B cell (primary cell): ENCODE results near the gene SLC3A2. TPM values are rescaled to one million over a fixed set of nuclear protein-coding genes. Genes with fewer than 3 reads are reported as not detected.
A peak's percentile ranks its signal among the peaks of the same experiment; 100 is the strongest.

Experiments
- ATAC-seq: fragments of 200-7000 bp; cut with Tn5 transposase; one replicate; pipeline ENCODE4 v1.10.0; 2021; ENCODE audit warnings: low read depth, mild to moderate bottlenecking, moderate number of reproducible peaks, moderate library complexity
- CTCF ChIA-PET: fragments of 350-600 bp; sonication (Branson Sonifier 250); formaldehyde crosslinking; loops from one replicate; lab custom pipeline; 2021; ENCODE audit warnings: antibody characterized with exemption, inconsistent platforms; lab: Charles Lee
- POLR2A ChIA-PET: fragments of 350-600 bp; sonication (Branson Sonifier 250); formaldehyde crosslinking; loops from one replicate; lab custom pipeline; 2021; ENCODE audit warnings: antibody characterized with exemption; lab: Charles Lee
- DNase-seq: peaks from one replicate; pipeline ENCODE4 v3.0.0; 2013
- H2AFZ ChIP-seq: 2 replicates; pipeline ENCODE4 v1.6.1; 2012; ENCODE audit warnings: mild to moderate bottlenecking, low read depth, low read length; ENCODE audit not compliant: insufficient read depth, poor library complexity, severe bottlenecking
- H3K27ac ChIP-seq, 2 donors: 1 replicate in 1 of 2; 2 replicates in 1 of 2; pipeline ENCODE4 v1.5.1; 2012 to 2013; ENCODE audit warnings: low read length in 2 of 2, mild to moderate bottlenecking in 2 of 2, moderate library complexity in 1 of 2
- H3K27me3 ChIP-seq, 4 experiments: fragments of 200-600 bp in 1 of 4; sonication (generic) in 1 of 4; replicated peaks in 1 of 4; 1 replicate in 2 of 4; 2 replicates in 2 of 4; pipeline versions ENCODE4 v1.6.1 to v1.7.0; 2013 to 2016; ENCODE audit warnings: low read length in 3 of 4, mild to moderate bottlenecking in 2 of 4, mixed read lengths in 1 of 4, moderate library complexity in 1 of 4; ENCODE audit not compliant: insufficient read depth in 4 of 4, control insufficient read depth in 3 of 4; ENCODE audit errors: control extremely low read depth in 1 of 4
- H3K36me3 ChIP-seq, 2 experiments: replicated peaks in 1 of 2; 1 replicate in 1 of 2; 2 replicates in 1 of 2; pipeline versions ENCODE4 v1.6.1 to v1.7.1; 2013; ENCODE audit warnings: low read length in 1 of 2; ENCODE audit not compliant: insufficient read depth in 2 of 2, control insufficient read depth in 1 of 2; ENCODE audit errors: control extremely low read depth in 1 of 2, extremely low read depth in 1 of 2
- H3K4me1 ChIP-seq, 2 donors: fragments of 200-600 bp in 1 of 2; sonication (generic) in 1 of 2; 1 replicate in 1 of 2; 2 replicates in 1 of 2; pipeline versions ENCODE4 v1.5.1 to v1.6.1; 2013 to 2017; ENCODE audit warnings: low read length in 2 of 2; ENCODE audit not compliant: control insufficient read depth in 2 of 2, insufficient read depth in 2 of 2
- H3K4me2 ChIP-seq: replicated peaks from 2 replicates; pipeline ENCODE3; 2012; ENCODE audit warnings: mild to moderate bottlenecking, low read depth, low read length; ENCODE audit not compliant: poor library complexity, severe bottlenecking
- H3K4me3 ChIP-seq, 5 experiments: fragments of 200-600 bp in 1 of 5; sonication (generic) in 1 of 5; 1 replicate in 3 of 5; 2 replicates in 2 of 5; pipeline versions ENCODE4 v1.5.1 to v1.7.0; 2011 to 2016; ENCODE audit warnings: low read length in 4 of 5, mild to moderate bottlenecking in 4 of 5, low read depth in 2 of 5, control low read depth in 1 of 5, moderate library complexity in 1 of 5; ENCODE audit not compliant: insufficient read depth in 1 of 5; ENCODE audit errors: control extremely low read depth in 1 of 5, extremely low read depth in 1 of 5
- H3K79me2 ChIP-seq: fragments of 200-600 bp; sonication (generic); one replicate; pipeline ENCODE4 v1.6.0; 2016; ENCODE audit warnings: low read length; ENCODE audit not compliant: control insufficient read depth, insufficient read depth
- H3K9ac ChIP-seq: fragments of 200-600 bp; sonication (generic); 2 replicates; pipeline ENCODE4 v1.6.1; 2017; ENCODE audit warnings: mild to moderate bottlenecking, low read length, moderate library complexity
- H3K9me3 ChIP-seq, 3 donors: one replicate each; pipeline versions ENCODE4 v1.6.1 to v1.7.1; 2013; ENCODE audit warnings: low read length in 2 of 3; ENCODE audit not compliant: control insufficient read depth in 2 of 3, insufficient read depth in 1 of 3; ENCODE audit errors: control extremely low read depth in 1 of 3
- H4K20me1 ChIP-seq: 2 replicates; pipeline ENCODE4 v1.6.0; 2012; ENCODE audit warnings: mild to moderate bottlenecking, low read length; ENCODE audit not compliant: insufficient read depth, control insufficient read depth, poor library complexity, severe bottlenecking
- H3K27ac Mint-ChIP-seq: one replicate; pipeline ENCODE4 v1.8.0; 2021; ENCODE audit warnings: mixed read lengths
- H3K27me3 Mint-ChIP-seq: one replicate; pipeline ENCODE4 v1.8.0; 2021; ENCODE audit warnings: mixed read lengths
- H3K4me1 Mint-ChIP-seq: one replicate; pipeline ENCODE4 v1.8.0; 2021; ENCODE audit warnings: mixed read lengths
- H3K4me3 Mint-ChIP-seq: one replicate; pipeline ENCODE4 v1.8.0; 2021; ENCODE audit warnings: mixed read lengths
- H3K9me3 Mint-ChIP-seq: one replicate; pipeline ENCODE4 v1.8.0; 2022; ENCODE audit warnings: mixed read lengths; ENCODE audit not compliant: insufficient read depth
- CTCF ChIP-seq: fragments of 200-600 bp; IDR thresholded peaks from one replicate; pipeline ENCODE4 v1.8.0; 2022; ENCODE audit warnings: antibody characterized with exemption, mild to moderate bottlenecking
- EZH2 ChIP-seq: IDR thresholded peaks from 2 replicates; pipeline ENCODE4 v1.6.1; 2012; ENCODE audit warnings: borderline replicate concordance, low read depth, mild to moderate bottlenecking, moderate library complexity, low read length; ENCODE audit not compliant: insufficient read depth, poor library complexity, severe bottlenecking
- WGBS: methylation state at CpG from one replicate; pipeline ENCODE4 v1.1.5; 2013; ENCODE audit warnings: missing lambda C conversion rate; ENCODE audit not compliant: insufficient coverage; 5-methylcytosine and 5-hydroxymethylcytosine counted together
- intact Hi-C: fragments of 100-400 bp; cut with micrococcal nuclease; formaldehyde crosslinking; loops from one replicate; pipeline ENCODE4 v1.10.0; 2022
- polyA plus RNA-seq: library from polyadenylated mRNA; depleted of rRNA; stranded (reverse); fragments of >200 nt; gene quantifications from 2 replicates; pipeline ENCODE4 v1.2.3, GENCODE V29; 2012
- total RNA-seq, 2 donors: library from RNA; stranded (reverse); fragments of 120-200 nt in 1 of 2; gene quantifications; 1 replicate in 1 of 2; 2 replicates in 1 of 2; pipeline versions ENCODE4 v1.2.3 to v1.2.4, GENCODE V29; 2013 to 2022

Gene SLC3A2
- total and polyA plus RNA-seq, 2 donors (not counting 1 experiment from before 2014, with no cell fraction given) = 92.0 to 148 TPM

GRCh38 chr11:62881579-62882430 is 1.1 kb downstream of the SLC3A2 start:
- Histone ChIP-seq H4K20me1 (peaks cover 43% of the 10 kb centered on the region), H3K4me1 (peaks cover 25 to 36% of the 10 kb centered on the region in 2 donors), H3K9ac (peak overlapping the region; percentile 89), H3K36me3 (peaks cover 3 to 44% of the 10 kb centered on the region in 2 experiments), H3K9me3 (no peaks in the 10 kb centered on the region), H3K27ac (peak overlapping the region; percentile 86 to 90), H3K4me2 (peak overlapping the region; percentile 89), H2AFZ (peak overlapping the region; percentile 93), H3K79me2 (peaks cover 47% of the 10 kb centered on the region), H3K27me3 (no peaks in the 10 kb centered on the region), H3K4me3 (peak overlapping the region; percentile 31 to 93 (median 78))
- peak; percentile 23 for TF ChIP-seq CTCF
- TF ChIP-seq EZH2 = no peak
- Mint-ChIP-seq H3K27ac (peak overlapping the region; percentile 100), H3K4me1 (peaks cover 39% of the 10 kb centered on the region), H3K4me3 (peak overlapping the region; percentile 100), H3K27me3 (no peaks in the 10 kb centered on the region), H3K9me3 (no peaks in the 10 kb centered on the region)
- ChIA-PET POLR2A (interaction anchor here (0.5 to 2.5 kb wide), 28 partner anchors 26 to 1967 kb away, joined by 3 to 52 read pairs (median 4); partner anchors contain the start of genes HNRNPUL2, LBHD1, MTA2 and POLR2G), CTCF (interaction anchor here (0.6 to 3.5 kb wide), 19 partner anchors 16 to 489 kb away, joined by 3 to 39 read pairs (median 4); partner anchors contain the start of genes BSCL2, HNRNPUL2, TMEM179B and TTC9C)
- intact Hi-C loops = loop anchor here (1.0 to 5.0 kb wide), 13 partner anchors 20 to 990 kb away; partner anchors contain the start of genes ATL3, BSCL2, FADS3 and GNG3
- ATAC-seq (peak; percentile 57), DNase-seq (peak; percentile 87)
- 2% methylated on average over 16 of the region's 21 CpGs for WGBS
